Measurements from ENCODE around the gene CTCFL. TPM values are rescaled to one million over a fixed set of nuclear protein-coding genes. Genes with fewer than 3 reads are reported as not detected.

The CTCFL gene
- total and polyA plus RNA-seq, 2 donors (not counting 3 experiments of a cell fraction or from before 2014, with no cell fraction given), result not detected

DNA sequence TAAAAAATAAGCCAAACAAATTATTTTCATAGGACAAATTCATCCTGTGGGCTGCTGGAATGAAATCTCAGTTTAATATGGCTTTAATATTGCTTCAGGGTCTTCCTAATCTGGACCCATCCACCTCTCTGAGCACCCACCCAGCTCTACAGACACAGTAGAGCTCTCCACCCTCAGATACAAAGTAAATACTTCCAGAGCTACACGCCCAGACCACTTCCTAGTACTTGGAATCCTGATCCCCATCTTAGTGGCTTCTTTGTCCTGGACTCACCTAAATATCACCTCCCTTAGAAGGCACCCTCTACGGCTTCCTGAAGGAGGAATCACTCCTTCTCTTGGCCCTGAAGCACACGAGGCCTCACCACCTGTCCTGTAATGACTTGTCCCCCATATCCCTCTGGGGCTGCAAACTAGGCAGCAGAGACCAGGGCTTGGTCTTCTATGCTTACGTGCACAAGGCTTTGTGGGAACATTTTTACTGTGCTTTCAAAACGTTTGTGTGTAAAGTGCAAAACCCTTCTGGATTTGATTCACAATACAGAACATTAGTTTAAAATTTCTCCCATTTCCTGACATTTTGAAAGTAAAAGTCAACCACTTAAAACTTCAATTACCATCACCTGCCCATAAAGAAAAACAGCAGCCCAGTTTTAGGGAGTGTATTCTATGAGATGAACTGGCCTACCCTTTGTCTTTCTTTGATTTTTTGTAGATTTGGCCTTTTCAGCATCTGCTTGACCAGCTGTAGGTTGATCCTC, 2.4 kb downstream of the CTCFL start:
- no peaks in the 10 kb centered on the region for H3K9me3 ChIP-seq (replicated peaks; ENCODE audit: control insufficient read depth, insufficient read depth, low read length)
- H3K9ac ChIP-seq (replicated peaks; ENCODE audit: extremely low read depth, insufficient read depth, low read length), result no peak overlapping the region
- H3K4me1 ChIP-seq (ENCODE audit: control insufficient read depth, extremely low read depth, insufficient read depth, low read length), result no peaks in the 10 kb centered on the region
- no peaks in the 10 kb centered on the region for H3K79me2 ChIP-seq (ENCODE audit: control insufficient read depth, insufficient read depth, low read length)
- no peaks in the 10 kb centered on the region for H4K20me1 ChIP-seq (replicated peaks; ENCODE audit: control insufficient read depth, extremely low read depth, insufficient read depth, low read length)
- DNase-seq (ENCODE audit: low read depth, low spot score) (no peak), FAIRE-seq (no peak)
- no TSS peak for BruUV-seq (replicated peaks)
- TF ChIP-seq, protein P1, sequence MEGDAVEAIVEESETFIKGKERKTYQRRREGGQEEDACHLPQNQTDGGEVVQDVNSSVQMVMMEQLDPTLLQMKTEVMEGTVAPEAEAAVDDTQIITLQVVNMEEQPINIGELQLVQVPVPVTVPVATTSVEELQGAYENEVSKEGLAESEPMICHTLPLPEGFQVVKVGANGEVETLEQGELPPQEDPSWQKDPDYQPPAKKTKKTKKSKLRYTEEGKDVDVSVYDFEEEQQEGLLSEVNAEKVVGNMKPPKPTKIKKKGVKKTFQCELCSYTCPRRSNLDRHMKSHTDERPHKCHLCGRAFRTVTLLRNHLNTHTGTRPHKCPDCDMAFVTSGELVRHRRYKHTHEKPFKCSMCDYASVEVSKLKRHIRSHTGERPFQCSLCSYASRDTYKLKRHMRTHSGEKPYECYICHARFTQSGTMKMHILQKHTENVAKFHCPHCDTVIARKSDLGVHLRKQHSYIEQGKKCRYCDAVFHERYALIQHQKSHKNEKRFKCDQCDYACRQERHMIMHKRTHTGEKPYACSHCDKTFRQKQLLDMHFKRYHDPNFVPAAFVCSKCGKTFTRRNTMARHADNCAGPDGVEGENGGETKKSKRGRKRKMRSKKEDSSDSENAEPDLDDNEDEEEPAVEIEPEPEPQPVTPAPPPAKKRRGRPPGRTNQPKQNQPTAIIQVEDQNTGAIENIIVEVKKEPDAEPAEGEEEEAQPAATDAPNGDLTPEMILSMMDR (IDR thresholded peaks at IDR 0.05; ENCODE audit: extremely low read depth in 1 of 2, insufficient read depth in 1 of 2, low read depth in 1 of 2, low read length in 2 of 2), result no peak
- no peak for TF ChIP-seq EZH2 (IDR thresholded peaks at IDR 0.05; ENCODE audit: borderline replicate concordance, low read depth, low read length, severe bottlenecking)
- TF ChIP-seq POLR2AphosphoS5 (IDR thresholded peaks at IDR 0.05; ENCODE audit: insufficient read depth, low read depth, low read length), result no peak
- TF ChIP-seq, protein P2, sequence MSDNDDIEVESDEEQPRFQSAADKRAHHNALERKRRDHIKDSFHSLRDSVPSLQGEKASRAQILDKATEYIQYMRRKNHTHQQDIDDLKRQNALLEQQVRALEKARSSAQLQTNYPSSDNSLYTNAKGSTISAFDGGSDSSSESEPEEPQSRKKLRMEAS (IDR thresholded peaks at IDR 0.05; ENCODE audit: insufficient read depth, insufficient read length), result no peak
- no peak for TF ChIP-seq POLR2A (IDR thresholded peaks at IDR 0.05; ENCODE audit: low read depth, low read length)
- no peak for TF ChIP-seq FOS (IDR thresholded peaks at IDR 0.05; ENCODE audit: borderline replicate concordance, insufficient read depth, low read length)
- TF ChIP-seq JUN (IDR thresholded peaks at IDR 0.05; ENCODE audit: borderline replicate concordance, insufficient read depth, insufficient read length, low read depth), result no peak
- TF ChIP-seq MYC (IDR thresholded peaks at IDR 0.05; ENCODE audit: low read depth, low read length), result no peak
- TF ChIP-seq GATA2 (IDR thresholded peaks at IDR 0.05; ENCODE audit: insufficient read depth, insufficient read length, low read depth, low read length), result no peak
- peaks cover 0 to 5% of the 10 kb centered on the region in 2 experiments for H3K27me3 ChIP-seq (ENCODE audit: control insufficient read depth in 2 of 2, insufficient read depth in 2 of 2, low read length in 2 of 2)
- H3K4me3 ChIP-seq (replicated peaks in 1 of 3; ENCODE audit: insufficient read depth in 1 of 3, low read depth in 1 of 3, low read length in 3 of 3), result no peak overlapping the region
- H3K9me1 ChIP-seq (replicated peaks; ENCODE audit: control insufficient read depth, extremely low read depth, insufficient read depth, low read length), result no peaks in the 10 kb centered on the region
- H3K36me3 ChIP-seq (ENCODE audit: control insufficient read depth in 2 of 2, extremely low read depth in 1 of 2, insufficient read depth in 2 of 2, low read length in 2 of 2), result no peaks in the 10 kb centered on the region
- H2AFZ ChIP-seq (ENCODE audit: low read depth, low read length), result no peak overlapping the region
- POLR2A ChIA-PET, result no interaction called here
- CTCF ChIA-PET, result interaction anchor here (0.8 to 2.6 kb wide), 3 partner anchors 24 to 142 kb away, joined by 3 to 6 read pairs (median 3); no protein-coding TSS in a partner anchor
- intact Hi-C loops (cut with micrococcal nuclease), result no loop called here
- H3K27ac ChIP-seq (ENCODE audit: insufficient read depth, low read depth, low read length), result no peak overlapping the region
- dilution Hi-C loops (cut with MboI; ENCODE audit: extremely low pct_ligation_motif_present, low sequenced_read_pairs), result no loop called here
- H3K4me2 ChIP-seq (ENCODE audit: insufficient read depth, low read length), result no peak overlapping the region

Measured in endothelial cell of umbilical vein (primary cell).